RCC 7860 (cell line): ENCODE results near the gene P4HTM.
"Not testable (repeated sequence)": the region's sequence is repeated elsewhere in the genome, so short reads cannot be mapped to it uniquely, and the experiment has no call there.

Experiments used
- DNase-seq: peaks from one replicate; pipeline ENCODE4 v3.0.0-alpha.2; 2015; ENCODE audit warnings: low spot score
- FAIRE-seq: peaks from 2 replicates; lab custom pipeline; 2012; peaks lifted over from hg19 to GRCh38; lab: Jason Lieb, UNC

Gene P4HTM

GRCh38 chr3:49007068-49007770, 17.2 kb downstream of the P4HTM start, which contains the start of gene WDR6:
Gene WDR6 (plus strand): TSS chr3:49007391. CDS start chr3:49007432, 41 bp downstream.
- peak; percentile 94 for DNase-seq
- peak; percentile 65 for FAIRE-seq

GRCh38 chr3:49007771-49008528, 17.9 kb downstream of the P4HTM start:
- peak; percentile 62 for DNase-seq
- FAIRE-seq, result no peak

- not testable (repeated sequence) for FAIRE-seq, DNase-seq
Observed at GRCh38 chr3:49008627-49009026, 18.6 kb downstream of the P4HTM start.

GRCh38 chr3:49009396-49009795, 19.4 kb downstream of the P4HTM start:
- no peak for FAIRE-seq
- DNase-seq, result no peak

GRCh38 chr3:49012441-49013017, 22.5 kb downstream of the P4HTM start:
- FAIRE-seq, result no peak
- DNase-seq, result no peak

- no peak for FAIRE-seq
- DNase-seq, result no peak
Observed at GRCh38 chr3:49013113-49013737, 23.2 kb downstream of the P4HTM start.

GRCh38 chr3:49013738-49014660, 24.0 kb downstream of the P4HTM start:
- no peak for FAIRE-seq
- DNase-seq, result no peak

GRCh38 chr3:49015072-49015471, 25.0 kb downstream of the P4HTM start:
- DNase-seq (no peak), FAIRE-seq (no peak)

GRCh38 chr3:49015765-49016164, 25.7 kb downstream of the P4HTM start:
- DNase-seq, result no peak
- no peak for FAIRE-seq

- no peak for DNase-seq
- no peak for FAIRE-seq
Observed at GRCh38 chr3:49016414-49017228, 26.6 kb downstream of the P4HTM start.

GRCh38 chr3:49017229-49017970, 27.4 kb downstream of the P4HTM start:
- FAIRE-seq, result no peak
- no peak for DNase-seq

- no peak for FAIRE-seq
Observed at GRCh38 chr3:49017971-49018706, 28.1 kb downstream of the P4HTM start, which contains the start of gene DALRD3. Gene DALRD3 (minus strand): TSS chr3:49018580. CDS start chr3:49018564, 16 bp downstream.

GRCh38 chr3:49018707-49019006, 28.6 kb downstream of the P4HTM start:
- DNase-seq, result no peak
- no peak for FAIRE-seq

More at GRCh38 chr3:49017971-49018706, 28.1 kb downstream of the P4HTM start, which contains the start of gene DALRD3:
- peak; percentile 36 for DNase-seq

GRCh38 chr3:49019941-49020329, 29.9 kb downstream of the P4HTM start:
- FAIRE-seq (no peak), DNase-seq (no peak)

GRCh38 chr3:49020330-49021212, 30.5 kb downstream of the P4HTM start:
- DNase-seq (no peak), FAIRE-seq (no peak)

- peak; percentile 63 for FAIRE-seq
- peak; percentile 90 for DNase-seq
Observed at GRCh38 chr3:49021213-49021812, 31.3 kb downstream of the P4HTM start.
